WTC11 (cell line): Measurements from ENCODE around the gene GRIN3B.

Source experiments
- CREM ChIP-seq: sonication (generic); formaldehyde crosslinking; IDR thresholded peaks from 2 replicates; pipeline ENCODE4 v1.8.1; 2022; ENCODE audit warnings: mild to moderate bottlenecking, missing genetic modification reagents, moderate library complexity
- CTCF ChIP-seq: fragments of 200-600 bp; IDR thresholded peaks from 2 replicates; pipeline ENCODE4 v1.8.0; 2022; ENCODE audit warnings: antibody characterized with exemption
- ETV6 ChIP-seq: sonication (generic); formaldehyde crosslinking; IDR thresholded peaks from 2 replicates; pipeline ENCODE4 v1.8.1; 2022; ENCODE audit warnings: mild to moderate bottlenecking, missing genetic modification reagents
- IRF2 ChIP-seq: sonication (generic); formaldehyde crosslinking; IDR thresholded peaks from 2 replicates; pipeline ENCODE4 v1.8.0; 2022; ENCODE audit warnings: low read depth, missing genetic modification reagents, borderline replicate concordance
- RELA ChIP-seq: sonication (generic); formaldehyde crosslinking; IDR thresholded peaks from 2 replicates; pipeline ENCODE4 v1.8.1; 2022; ENCODE audit warnings: missing genetic modification reagents, mild to moderate bottlenecking, borderline replicate concordance

GRCh38 chr19:1040476-1041271 is 40.5 kb downstream of the GRIN3B start:
- TF ChIP-seq CREM (CRISPR knock-in tag), result 0 out of 2 replicates have a peak, but pooled peaks have one; percentile 40
- no peak for TF ChIP-seq RELA (CRISPR knock-in tag)
- no peak for TF ChIP-seq CTCF
- no peak for TF ChIP-seq IRF2 (CRISPR knock-in tag)
- no peak for TF ChIP-seq ETV6
